HG03039 (cell line): ENCODE measurements around the gene PDK3.

Experiments used
- ATAC-seq: cut with Tn5 transposase; IDR thresholded peaks from one replicate; pipeline ENCODE4 v1.9.1; 2021; ENCODE audit warnings: mild to moderate bottlenecking, moderate library complexity; ENCODE audit not compliant: unreplicated experiment

Gene PDK3

GRCh38 chrX:24547961-24548360 is 82.9 kb downstream of the PDK3 start:
- ATAC-seq: no peak

GRCh38 chrX:24550166-24550565 is 85.1 kb downstream of the PDK3 start:
- ATAC-seq: no peak

- no peak for ATAC-seq
These were observed 87.9 kb downstream of the PDK3 start for GRCh38 chrX:24553011-24553410.

GRCh38 chrX:24561121-24561520 is 96.0 kb downstream of the PDK3 start:
- ATAC-seq: no peak

DNA sequence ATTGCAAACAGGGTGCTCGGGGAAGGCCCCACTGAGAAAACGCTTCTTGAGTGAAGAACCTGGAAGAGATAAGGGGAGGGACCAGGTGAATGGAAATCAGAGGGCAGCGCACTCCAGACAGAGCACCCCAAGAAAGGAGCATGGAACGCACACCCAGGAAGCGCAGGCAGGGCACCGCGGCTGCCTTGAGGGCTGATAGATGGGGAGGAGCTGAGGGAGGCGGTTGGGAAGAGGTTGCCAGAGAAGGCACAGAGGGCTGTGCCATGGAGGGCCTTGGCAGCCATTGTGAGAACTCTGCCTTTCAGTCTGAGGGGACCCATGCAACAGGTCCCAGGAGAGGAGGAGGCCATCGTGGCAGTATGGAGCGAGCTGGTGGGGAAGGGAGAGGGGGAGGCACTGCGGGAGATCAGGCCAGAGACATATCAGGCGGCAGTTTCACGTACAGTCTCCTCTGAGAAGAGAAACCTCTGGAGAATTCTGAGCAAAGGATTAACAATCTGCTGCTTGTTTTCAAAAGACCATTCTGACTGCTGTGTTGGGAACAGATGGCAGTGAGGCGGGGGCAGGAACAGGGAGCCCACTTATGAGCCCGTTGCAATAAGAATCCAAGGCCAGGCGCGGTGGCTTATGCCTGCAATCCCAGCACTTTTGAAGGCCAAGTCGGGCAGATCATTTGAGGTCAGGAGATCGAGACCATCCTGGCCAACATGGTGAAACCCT is 98.4 kb downstream of the PDK3 start:
- no peak for ATAC-seq

GRCh38 chrX:24566240-24566639 is 101.2 kb downstream of the PDK3 start:
- ATAC-seq: no peak

DNA sequence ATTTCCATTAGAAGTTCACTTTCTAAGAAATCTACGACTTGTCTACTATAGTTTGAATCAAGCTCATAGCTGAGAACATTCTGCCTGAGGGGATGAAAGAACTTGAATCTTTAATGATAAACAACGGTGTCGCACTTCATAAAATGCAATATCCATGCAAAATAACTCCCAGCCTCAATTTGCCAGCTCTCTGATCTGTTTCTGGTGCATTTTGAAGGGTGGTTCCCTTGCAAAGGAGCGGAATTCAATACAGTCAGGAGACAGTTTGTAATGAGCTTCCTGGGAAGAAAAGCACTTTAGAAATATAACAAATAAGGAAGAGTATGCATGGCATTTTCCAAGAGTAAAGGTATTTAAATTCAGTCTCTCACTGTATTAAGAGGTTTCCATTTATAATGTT is 102.1 kb downstream of the PDK3 start:
- ATAC-seq: no peak

- ATAC-seq: no peak
These were observed 109.7 kb downstream of the PDK3 start for GRCh38 chrX:24574743-24575142.

DNA sequence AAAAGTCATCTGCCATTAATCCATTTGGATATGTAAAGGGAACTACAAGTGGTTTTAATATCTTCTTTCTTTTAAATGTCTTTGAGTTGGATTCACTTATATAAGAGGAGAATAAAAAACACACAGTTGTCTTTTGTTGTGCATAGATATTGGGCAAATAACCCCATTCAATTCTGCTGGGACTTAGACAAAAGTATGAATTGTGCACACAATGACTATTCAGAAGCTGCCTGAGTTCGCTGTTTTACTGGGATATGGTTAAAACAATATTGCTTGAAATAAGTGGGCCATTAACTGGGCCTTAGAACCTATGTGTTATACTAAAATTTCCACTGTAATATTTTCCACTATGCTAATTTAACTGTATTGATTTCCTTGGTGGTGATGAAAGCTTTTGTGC is 110.4 kb downstream of the PDK3 start:
- ATAC-seq: no peak

- ATAC-seq: no peak
These were observed 112.0 kb downstream of the PDK3 start for GRCh38 chrX:24577091-24577490.
